Ramos (cell line): Measurements from ENCODE around the gene CALHM5.

ENCODE experiments used
- in situ Hi-C: fragments of 300-500 bp; cut with MboI; formaldehyde crosslinking; loops from one replicate; pipeline ENCODE4 v1.14.3; 2022; ENCODE audit warnings: low sequenced_read_pairs; ENCODE audit not compliant: unreplicated experiment

Gene CALHM5

DNA sequence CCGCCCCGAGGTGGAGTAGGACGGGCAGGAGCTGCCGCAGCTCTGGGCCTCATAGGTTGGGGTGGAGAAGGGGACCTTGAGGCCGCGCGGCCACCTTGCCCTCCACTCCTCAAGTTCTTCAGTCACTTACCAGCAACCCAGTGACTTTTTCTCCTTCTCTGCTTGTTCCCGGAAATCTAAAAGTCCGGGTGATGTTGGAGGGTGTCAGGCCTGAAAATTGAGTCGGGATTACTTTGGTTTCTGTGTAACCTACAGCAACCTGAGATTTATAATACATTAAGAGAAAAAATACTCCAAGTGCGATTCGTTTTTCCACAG, 60.2 kb downstream of the CALHM5 start:
- in situ Hi-C loops: no loop called here

DNA sequence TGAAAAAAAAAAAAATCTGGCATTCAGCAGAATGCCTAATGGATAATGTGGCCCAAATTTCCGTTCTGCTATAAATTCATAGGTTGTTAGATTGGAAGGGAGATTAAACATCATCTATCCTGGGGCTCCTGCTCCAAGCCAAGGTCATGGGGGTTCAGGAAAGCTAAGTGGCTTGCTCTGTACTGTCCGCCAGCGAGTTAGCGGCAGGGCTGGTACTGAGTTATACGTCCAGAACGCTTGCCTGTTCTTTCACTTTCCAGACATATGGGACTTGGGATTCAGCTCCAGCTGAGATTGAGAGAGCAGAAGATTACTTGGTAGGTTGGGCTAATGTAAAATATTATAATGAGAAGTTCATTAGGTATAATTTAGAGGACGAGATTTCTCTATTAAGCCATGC, 60.7 kb downstream of the CALHM5 start:
- in situ Hi-C loops: no loop called here
